ENCODE measurements around the gene EYA3. TPM values are rescaled to one million over a fixed set of nuclear protein-coding genes. Genes with fewer than 3 reads are reported as not detected.

Gene EYA3
- total and polyA plus RNA-seq, 2 donors, result 6.3 to 10.9 TPM

- H3K36me3 ChIP-seq (ENCODE audit: control insufficient read depth in 2 of 2, insufficient read depth in 2 of 2, low read length in 1 of 2), result no peaks in the 10 kb centered on the region
- H3K4me1 ChIP-seq (ENCODE audit: control insufficient read depth in 2 of 2, insufficient read depth in 2 of 2, low read length in 2 of 2), result peaks cover 0 to 7% of the 10 kb centered on the region in 2 donors
- peak in 3 of 9 donors; percentile 11 to 47 (median 12) for DNase-seq (ENCODE audit: low read depth in 6 of 9, low spot score in 9 of 9)
- H3K9me3 ChIP-seq (ENCODE audit: control insufficient read depth in 2 of 2, insufficient read depth in 1 of 2, low read length in 1 of 2), result no peaks in the 10 kb centered on the region
- no peak overlapping the region for H3K27ac ChIP-seq (ENCODE audit: low read depth in 1 of 2, low read length in 1 of 2)
- no peak overlapping the region for H3K4me3 ChIP-seq (ENCODE audit: low read length in 2 of 2)
- 6% methylated on average over 4 of the region's 4 CpGs for WGBS
- no peaks in the 10 kb centered on the region for H3K27me3 ChIP-seq (ENCODE audit: control insufficient read depth in 2 of 2, insufficient read depth in 1 of 2, low read length in 1 of 2)
These were observed 26.9 kb upstream of the EYA3 start for GRCh38 chr1:28115267-28115666.

- 96% methylated on average over 2 of the region's 2 CpGs for WGBS
- no peak overlapping the region for H3K27ac ChIP-seq (ENCODE audit: low read depth in 1 of 2, low read length in 1 of 2)
These were observed 26.4 kb upstream of the EYA3 start for GRCh38 chr1:28114844-28115243.

GRCh38 chr1:28113242-28113572, 24.8 kb upstream of the EYA3 start:
- H3K4me3 ChIP-seq (ENCODE audit: low read length in 2 of 2), result no peak overlapping the region
- no peak for DNase-seq (ENCODE audit: low read depth in 6 of 9, low spot score in 9 of 9)
- H3K27ac ChIP-seq (ENCODE audit: low read depth in 1 of 2, low read length in 1 of 2), result no peak overlapping the region
- H3K4me1 ChIP-seq (ENCODE audit: control insufficient read depth in 2 of 2, insufficient read depth in 2 of 2, low read length in 2 of 2), result peaks cover 0 to 7% of the 10 kb centered on the region in 2 donors
- no peaks in the 10 kb centered on the region for H3K36me3 ChIP-seq (ENCODE audit: control insufficient read depth in 2 of 2, insufficient read depth in 2 of 2, low read length in 1 of 2)
- no peaks in the 10 kb centered on the region for H3K9me3 ChIP-seq (ENCODE audit: control insufficient read depth in 2 of 2, insufficient read depth in 1 of 2, low read length in 1 of 2)
- H3K27me3 ChIP-seq (ENCODE audit: control insufficient read depth in 2 of 2, insufficient read depth in 1 of 2, low read length in 1 of 2), result no peaks in the 10 kb centered on the region
- WGBS, result 96% methylated on average over 3 of the region's 3 CpGs

More at GRCh38 chr1:28114844-28115243, 26.4 kb upstream of the EYA3 start:
- Histone ChIP-seq H3K36me3 (ENCODE audit: control insufficient read depth in 2 of 2, insufficient read depth in 2 of 2, low read length in 1 of 2) (no peaks in the 10 kb centered on the region), H3K9me3 (ENCODE audit: control insufficient read depth in 2 of 2, insufficient read depth in 1 of 2, low read length in 1 of 2) (no peaks in the 10 kb centered on the region), H3K4me3 (ENCODE audit: low read length in 2 of 2) (no peak overlapping the region), H3K4me1 (ENCODE audit: control insufficient read depth in 2 of 2, insufficient read depth in 2 of 2, low read length in 2 of 2) (peaks cover 0 to 7% of the 10 kb centered on the region in 2 donors), H3K27me3 (ENCODE audit: control insufficient read depth in 2 of 2, insufficient read depth in 1 of 2, low read length in 1 of 2) (no peaks in the 10 kb centered on the region)
- no peak for DNase-seq (ENCODE audit: low read depth in 6 of 9, low spot score in 9 of 9)

DNA sequence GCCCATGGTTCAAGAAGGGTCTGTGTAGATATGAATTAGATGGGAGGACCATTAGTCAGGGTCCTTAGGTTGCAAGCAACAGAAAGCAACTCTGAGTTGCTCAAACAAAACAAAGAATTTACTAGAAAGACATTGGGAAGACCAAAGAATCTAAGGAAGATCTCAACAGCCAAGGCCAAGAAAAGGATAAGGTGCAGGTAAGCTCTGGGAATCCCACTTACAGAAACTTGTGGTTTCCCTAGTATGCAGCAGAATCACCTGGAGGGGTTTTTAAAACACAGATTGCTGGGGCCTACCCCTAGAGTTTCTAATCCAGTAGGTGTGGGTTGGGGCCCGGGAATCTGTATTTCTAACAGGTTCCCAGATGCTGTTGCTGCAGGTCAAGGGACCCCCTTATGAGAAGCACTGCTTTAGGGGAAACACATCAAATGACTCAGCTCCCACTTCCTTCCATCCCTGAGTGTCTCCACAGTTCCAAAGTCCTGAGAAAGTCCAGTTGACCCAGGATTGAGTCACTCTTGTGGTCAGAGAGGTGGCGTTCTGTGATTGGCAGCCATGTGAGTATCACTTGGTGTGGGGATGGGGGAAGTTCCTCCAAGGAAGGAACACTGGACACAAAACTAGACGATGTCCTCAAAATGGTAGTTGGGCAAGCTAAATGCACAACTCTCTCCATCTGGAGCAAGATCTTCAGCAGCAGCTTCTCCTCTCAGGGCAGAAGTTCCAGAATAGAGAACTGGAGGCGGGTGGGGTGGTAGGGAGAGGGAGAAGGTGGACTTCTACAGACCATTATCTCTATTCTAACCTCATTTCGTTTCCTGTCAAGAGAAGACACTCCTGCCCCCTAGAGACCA, 24.2 kb upstream of the EYA3 start:
- H3K4me1 ChIP-seq (ENCODE audit: control insufficient read depth in 2 of 2, insufficient read depth in 2 of 2, low read length in 2 of 2), result peaks cover 0 to 7% of the 10 kb centered on the region in 2 donors
- 92% methylated on average over 5 of the region's 5 CpGs for WGBS
- no peak overlapping the region for H3K27ac ChIP-seq (ENCODE audit: low read depth in 1 of 2, low read length in 1 of 2)

DNA sequence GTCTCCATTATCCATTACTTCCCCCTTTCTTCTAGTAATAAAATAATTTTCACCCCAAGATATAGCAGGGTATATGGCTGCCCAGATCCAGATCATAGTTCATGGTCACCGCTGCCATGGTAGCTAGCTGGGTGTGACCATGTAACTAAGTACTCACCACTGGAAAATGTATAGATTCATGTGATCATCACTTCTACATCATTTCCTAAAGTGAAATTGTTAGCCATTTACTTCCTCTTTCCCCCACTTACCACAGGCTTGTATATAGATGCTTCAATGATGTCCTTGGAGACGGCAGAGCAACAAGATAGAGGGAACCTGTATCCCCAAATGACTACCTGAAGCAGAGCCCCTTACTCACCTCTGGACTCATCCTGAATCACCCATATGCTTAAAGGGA, 22.7 kb upstream of the EYA3 start:
- WGBS, result 59% methylated on average over 2 of the region's 2 CpGs
- no peak for DNase-seq (ENCODE audit: low read depth in 6 of 9, low spot score in 9 of 9)
- peaks cover 0 to 7% of the 10 kb centered on the region in 2 donors for H3K4me1 ChIP-seq (ENCODE audit: control insufficient read depth in 2 of 2, insufficient read depth in 2 of 2, low read length in 2 of 2)
- H3K27me3 ChIP-seq (ENCODE audit: control insufficient read depth in 2 of 2, insufficient read depth in 1 of 2, low read length in 1 of 2), result no peaks in the 10 kb centered on the region
- no peak overlapping the region for H3K27ac ChIP-seq (ENCODE audit: low read depth in 1 of 2, low read length in 1 of 2)
- H3K9me3 ChIP-seq (ENCODE audit: control insufficient read depth in 2 of 2, insufficient read depth in 1 of 2, low read length in 1 of 2), result no peaks in the 10 kb centered on the region
- H3K36me3 ChIP-seq (ENCODE audit: control insufficient read depth in 2 of 2, insufficient read depth in 2 of 2, low read length in 1 of 2), result no peaks in the 10 kb centered on the region
- no peak overlapping the region for H3K4me3 ChIP-seq (ENCODE audit: low read length in 2 of 2)

More for the DNA sequence above, 24.2 kb upstream of the EYA3 start:
- no peaks in the 10 kb centered on the region for H3K36me3 ChIP-seq (ENCODE audit: control insufficient read depth in 2 of 2, insufficient read depth in 2 of 2, low read length in 1 of 2)
- no peaks in the 10 kb centered on the region for H3K9me3 ChIP-seq (ENCODE audit: control insufficient read depth in 2 of 2, insufficient read depth in 1 of 2, low read length in 1 of 2)
- DNase-seq (ENCODE audit: low read depth in 6 of 9, low spot score in 9 of 9), result peak in 1 of 9 donors; percentile 23
- no peak overlapping the region for H3K4me3 ChIP-seq (ENCODE audit: low read length in 2 of 2)
- no peaks in the 10 kb centered on the region for H3K27me3 ChIP-seq (ENCODE audit: control insufficient read depth in 2 of 2, insufficient read depth in 1 of 2, low read length in 1 of 2)

- no peak overlapping the region for H3K27ac ChIP-seq (ENCODE audit: low read depth in 1 of 2, low read length in 1 of 2)
These were observed 22.1 kb upstream of the EYA3 start for GRCh38 chr1:28110555-28110954.

GRCh38 chr1:28109639-28110038, 21.2 kb upstream of the EYA3 start:
- Histone ChIP-seq H3K27me3 (ENCODE audit: control insufficient read depth in 2 of 2, insufficient read depth in 1 of 2, low read length in 1 of 2) (no peaks in the 10 kb centered on the region), H3K36me3 (ENCODE audit: control insufficient read depth in 2 of 2, insufficient read depth in 2 of 2, low read length in 1 of 2) (no peaks in the 10 kb centered on the region), H3K4me1 (ENCODE audit: control insufficient read depth in 2 of 2, insufficient read depth in 2 of 2, low read length in 2 of 2) (no peaks in the 10 kb centered on the region), H3K9me3 (ENCODE audit: control insufficient read depth in 2 of 2, insufficient read depth in 1 of 2, low read length in 1 of 2) (no peaks in the 10 kb centered on the region), H3K27ac (ENCODE audit: low read depth in 1 of 2, low read length in 1 of 2) (no peak overlapping the region), H3K4me3 (ENCODE audit: low read length in 2 of 2) (no peak overlapping the region)
- no peak for DNase-seq (ENCODE audit: low read depth in 6 of 9, low spot score in 9 of 9)
- 95% methylated on average over 3 of the region's 3 CpGs for WGBS

More at GRCh38 chr1:28110555-28110954, 22.1 kb upstream of the EYA3 start:
- H3K4me3 ChIP-seq (ENCODE audit: low read length in 2 of 2), result no peak overlapping the region
- peaks cover 0 to 4% of the 10 kb centered on the region in 2 donors for H3K4me1 ChIP-seq (ENCODE audit: control insufficient read depth in 2 of 2, insufficient read depth in 2 of 2, low read length in 2 of 2)
- DNase-seq (ENCODE audit: low read depth in 6 of 9, low spot score in 9 of 9), result no peak
- WGBS, result 100% methylated on average over 1 of the region's 1 CpG
- no peaks in the 10 kb centered on the region for H3K36me3 ChIP-seq (ENCODE audit: control insufficient read depth in 2 of 2, insufficient read depth in 2 of 2, low read length in 1 of 2)
- no peaks in the 10 kb centered on the region for H3K9me3 ChIP-seq (ENCODE audit: control insufficient read depth in 2 of 2, insufficient read depth in 1 of 2, low read length in 1 of 2)
- H3K27me3 ChIP-seq (ENCODE audit: control insufficient read depth in 2 of 2, insufficient read depth in 1 of 2, low read length in 1 of 2), result no peaks in the 10 kb centered on the region

GRCh38 chr1:28108001-28108400, 19.6 kb upstream of the EYA3 start:
- no peaks in the 10 kb centered on the region for H3K9me3 ChIP-seq (ENCODE audit: control insufficient read depth in 2 of 2, insufficient read depth in 1 of 2, low read length in 1 of 2)
- H3K27me3 ChIP-seq (ENCODE audit: control insufficient read depth in 2 of 2, insufficient read depth in 1 of 2, low read length in 1 of 2), result no peaks in the 10 kb centered on the region
- no peaks in the 10 kb centered on the region for H3K4me1 ChIP-seq (ENCODE audit: control insufficient read depth in 2 of 2, insufficient read depth in 2 of 2, low read length in 2 of 2)
- WGBS, result 100% methylated on average over 2 of the region's 2 CpGs
- H3K36me3 ChIP-seq (ENCODE audit: control insufficient read depth in 2 of 2, insufficient read depth in 2 of 2, low read length in 1 of 2), result no peaks in the 10 kb centered on the region
- DNase-seq (ENCODE audit: low read depth in 6 of 9, low spot score in 9 of 9), result no peak
- H3K4me3 ChIP-seq (ENCODE audit: low read length in 2 of 2), result no peak overlapping the region
- no peak overlapping the region for H3K27ac ChIP-seq (ENCODE audit: low read depth in 1 of 2, low read length in 1 of 2)

DNA sequence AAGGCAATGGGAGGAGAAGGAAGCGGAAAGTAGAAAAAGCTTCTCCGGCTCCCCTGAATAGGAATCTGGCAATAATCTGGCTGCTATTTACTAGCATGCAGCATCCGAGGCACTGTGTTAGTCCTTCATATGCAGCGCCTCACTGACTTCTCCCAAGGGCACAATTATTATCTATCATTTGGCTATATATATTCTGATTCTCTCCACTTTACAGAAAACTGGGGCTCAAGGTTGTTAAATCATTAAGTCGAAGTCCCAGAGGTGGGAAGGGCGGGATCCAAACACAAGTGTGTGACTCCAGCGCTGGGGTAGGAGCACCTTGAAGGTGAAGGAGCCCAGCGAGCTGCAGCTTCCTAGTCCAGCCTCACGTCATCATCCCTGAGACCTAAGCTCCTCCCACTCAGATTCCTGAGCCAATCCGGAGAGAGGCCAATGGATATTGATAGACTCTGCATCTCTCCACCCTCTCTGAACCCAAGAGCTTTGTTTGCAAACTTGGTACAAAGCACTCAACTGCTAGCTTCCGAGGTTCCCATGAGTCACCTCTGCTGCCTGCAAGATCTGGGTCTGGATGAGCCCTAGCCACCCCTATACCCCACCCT, 16.6 kb upstream of the EYA3 start:
- WGBS, result 92% methylated on average over 11 of the region's 11 CpGs
- Histone ChIP-seq H3K9me3 (ENCODE audit: control insufficient read depth in 2 of 2, insufficient read depth in 1 of 2, low read length in 1 of 2) (no peaks in the 10 kb centered on the region), H3K4me1 (ENCODE audit: control insufficient read depth in 2 of 2, insufficient read depth in 2 of 2, low read length in 2 of 2) (no peaks in the 10 kb centered on the region), H3K36me3 (ENCODE audit: control insufficient read depth in 2 of 2, insufficient read depth in 2 of 2, low read length in 1 of 2) (no peaks in the 10 kb centered on the region), H3K27ac (ENCODE audit: low read depth in 1 of 2, low read length in 1 of 2) (no peak overlapping the region), H3K27me3 (ENCODE audit: control insufficient read depth in 2 of 2, insufficient read depth in 1 of 2, low read length in 1 of 2) (no peaks in the 10 kb centered on the region), H3K4me3 (ENCODE audit: low read length in 2 of 2) (no peak overlapping the region)
- no peak for DNase-seq (ENCODE audit: low read depth in 6 of 9, low spot score in 9 of 9)

Data from thymus (tissue), 11 donors.